Stimulated activated CD8-positive, alpha-beta memory T cell treated with anti-CD3 and anti-CD28 coated beads, Interleukin-4, amount 100 ng/mL, for 4 hours (primary cell): Measurements from ENCODE around the gene CLCN1.
A peak's percentile ranks its signal among the peaks of the same experiment; 100 is the strongest.
"Not testable (repeated sequence)": the region's sequence is repeated elsewhere in the genome, so short reads cannot be mapped to it uniquely, and the experiment has no call there.

Experiments
- DNase-seq, 2 donors: peaks; one replicate each; pipeline ENCODE4 v3.0.0-alpha.2; 2020; ENCODE audit warnings: low read depth in 2 of 2, low spot score in 1 of 2

Gene CLCN1

GRCh38 chr7:143315776-143316175 lies at the start of gene CLCN1:
TSS of gene CLCN1 (plus strand) at chr7:143316111. CDS start at chr7:143316213, 102 bp downstream.
- DNase-seq: no peak

- no peak for DNase-seq
These were observed 46.7 kb upstream of the CLCN1 start for GRCh38 chr7:143269251-143269650.

- no peak for DNase-seq
These were observed 44.7 kb upstream of the CLCN1 start for GRCh38 chr7:143271240-143271639.

GRCh38 chr7:143272871-143273270 lies 43.0 kb upstream of the CLCN1 start:
- no peak for DNase-seq

- DNase-seq: no peak
These were observed 36.5 kb upstream of the CLCN1 start for GRCh38 chr7:143279186-143280098.

GRCh38 chr7:143280160-143280559 lies 35.8 kb upstream of the CLCN1 start:
- DNase-seq: no peak

- no peak for DNase-seq
These were observed 35.3 kb upstream of the CLCN1 start for GRCh38 chr7:143280566-143280965.

GRCh38 chr7:143281529-143281928 lies 34.4 kb upstream of the CLCN1 start:
- no peak for DNase-seq

GRCh38 chr7:143282124-143282523 lies 33.8 kb upstream of the CLCN1 start:
- no peak for DNase-seq

GRCh38 chr7:143283381-143283780 lies 32.5 kb upstream of the CLCN1 start:
- DNase-seq: no peak

GRCh38 chr7:143284591-143285469 lies 31.1 kb upstream of the CLCN1 start, which contains the start of gene TMEM139:
TSS of gene TMEM139 (plus strand) at chr7:143284958. CDS start at chr7:143285958, 1,000 bp downstream.
- DNase-seq: no peak

- DNase-seq: no peak
These were observed 30.5 kb upstream of the CLCN1 start for GRCh38 chr7:143285470-143285778.

GRCh38 chr7:143285806-143286521 lies 29.9 kb upstream of the CLCN1 start:
- DNase-seq: no peak

GRCh38 chr7:143286522-143286890 lies 29.4 kb upstream of the CLCN1 start:
- DNase-seq: no peak

- DNase-seq: no peak
These were observed 28.5 kb upstream of the CLCN1 start for GRCh38 chr7:143287339-143287934.

GRCh38 chr7:143287935-143288826 lies 27.7 kb upstream of the CLCN1 start, which contains the start of gene CASP2:
TSS of gene CASP2 (plus strand) at chr7:143288351. CDS start at chr7:143288456, 105 bp downstream.
- DNase-seq: peak; percentile 96 to 97

GRCh38 chr7:143288836-143289235 lies 27.1 kb upstream of the CLCN1 start:
- no peak for DNase-seq

- no peak for DNase-seq
These were observed 26.5 kb upstream of the CLCN1 start for GRCh38 chr7:143289421-143289820.

GRCh38 chr7:143289888-143290287 lies 26.0 kb upstream of the CLCN1 start:
- DNase-seq: not testable (repeated sequence)

GRCh38 chr7:143290293-143290692 lies 25.6 kb upstream of the CLCN1 start:
- DNase-seq: no peak
